Endodermal cell (in vitro differentiated cells): Measurements from ENCODE around the gene RAB37. TPM values are rescaled to one million over a fixed set of nuclear protein-coding genes. Genes with fewer than 3 reads are reported as not detected.

Source experiments
- DNase-seq: peaks from one replicate; pipeline ENCODE4 v3.0.0-alpha.2; 2017
- H3K27ac ChIP-seq: 2 replicates; pipeline ENCODE4 v1.5.1; 2013; ENCODE audit warnings: mild to moderate bottlenecking, low read depth, low read length, moderate library complexity
- H3K27me3 ChIP-seq: 2 replicates; pipeline ENCODE4 v1.6.1; 2013; ENCODE audit warnings: mild to moderate bottlenecking, low read length, moderate library complexity; ENCODE audit not compliant: insufficient read depth, control insufficient read depth, poor library complexity, severe bottlenecking
- H3K36me3 ChIP-seq: 2 replicates; pipeline ENCODE4 v1.7.0; 2013; ENCODE audit warnings: mild to moderate bottlenecking, low read length, moderate library complexity; ENCODE audit not compliant: control insufficient read depth, insufficient read depth
- H3K4me1 ChIP-seq: one replicate; pipeline ENCODE4 v1.7.0; 2013; ENCODE audit warnings: low read length; ENCODE audit not compliant: control insufficient read depth, insufficient read depth
- H3K4me3 ChIP-seq: 2 replicates; pipeline ENCODE4 v1.5.1; 2013; ENCODE audit warnings: mild to moderate bottlenecking, low read length, moderate library complexity
- H3K9ac ChIP-seq: 2 replicates; pipeline ENCODE4 v1.6.1; 2013; ENCODE audit warnings: mild to moderate bottlenecking, low read length, moderate library complexity; ENCODE audit not compliant: poor library complexity, severe bottlenecking; ENCODE audit errors: extremely low read depth
- H3K9me3 ChIP-seq: 2 replicates; pipeline ENCODE4 v1.6.1; 2013; ENCODE audit warnings: mild to moderate bottlenecking, low read length, moderate library complexity; ENCODE audit not compliant: control insufficient read depth
- H3K27ac Mint-ChIP-seq: 2 replicates; pipeline ENCODE4 v1.8.0; 2020; ENCODE audit warnings: mixed read lengths
- H3K27me3 Mint-ChIP-seq: 2 replicates; pipeline ENCODE4 v1.8.0; 2021; ENCODE audit warnings: mild to moderate bottlenecking, mixed read lengths; ENCODE audit not compliant: insufficient read depth
- H3K36me3 Mint-ChIP-seq: 2 replicates; pipeline ENCODE4 v1.8.0; 2020; ENCODE audit warnings: low read depth, mixed read lengths
- H3K4me1 Mint-ChIP-seq: 2 replicates; pipeline ENCODE4 v1.8.0; 2020; ENCODE audit warnings: mixed read lengths
- H3K4me3 Mint-ChIP-seq: 2 replicates; pipeline ENCODE4 v1.8.0; 2020; ENCODE audit warnings: mild to moderate bottlenecking, moderate library complexity, mixed read lengths
- H3K9me3 Mint-ChIP-seq: 2 replicates; pipeline ENCODE4 v1.8.0; 2020; ENCODE audit warnings: mild to moderate bottlenecking, mixed read lengths
- CTCF ChIP-seq: fragments of 200-600 bp; sonication (generic); conservative IDR thresholded peaks from 2 replicates; pipeline ENCODE4 v1.5.0; 2021; ENCODE audit warnings: antibody characterized with exemption, mild to moderate bottlenecking
- WGBS, 2 experiments: methylation state at CpG; one replicate each; pipeline versions ENCODE4 v1.1.5 to v1.1.7; 2013; ENCODE audit warnings: missing lambda C conversion rate in 2 of 2, mixed read lengths in 1 of 2; ENCODE audit not compliant: insufficient coverage in 1 of 2, insufficient read length in 1 of 2; 5-methylcytosine and 5-hydroxymethylcytosine counted together
- total RNA-seq, 2 donors: library from RNA; stranded (reverse); fragmentation: NEBNext Ultra II Directional in 1 of 2; extraction: Animal tissue kit (Norgen Biotek cat#: 25700) in 1 of 2; gene quantifications; 2 replicates in 1 of 2; 3 replicates in 1 of 2; pipeline ENCODE4 v1.2.1, GENCODE V29; 2021

Gene RAB37
- total RNA-seq, 2 donors from 2014 or later: 6.8 to 8.4 TPM

- Mint-ChIP-seq H3K4me1 (peaks cover 2% of the 10 kb centered on the region), H3K4me3 (no peak overlapping the region), H3K9me3 (no peaks in the 10 kb centered on the region), H3K36me3 (peaks cover 55% of the 10 kb centered on the region), H3K27me3 (no peaks in the 10 kb centered on the region), H3K27ac (no peak overlapping the region)
- H3K4me1 ChIP-seq: no peaks in the 10 kb centered on the region
- no peak for DNase-seq
- 96 to 100% methylated on average over 6 to 7 of the region's 7 CpGs for WGBS, 2 experiments
- peak overlapping the region; percentile 7 for H3K27ac ChIP-seq
- no peaks in the 10 kb centered on the region for H3K27me3 ChIP-seq
- H3K9me3 ChIP-seq: no peaks in the 10 kb centered on the region
- peaks cover 85% of the 10 kb centered on the region for H3K36me3 ChIP-seq
- H3K4me3 ChIP-seq: no peak overlapping the region
- no peak for TF ChIP-seq CTCF
- H3K9ac ChIP-seq: no peak overlapping the region
Measured at GRCh38 chr17:74768763-74769114, 31.7 kb downstream of the RAB37 start.

GRCh38 chr17:74769266-74769855 is 32.3 kb downstream of the RAB37 start:
- Mint-ChIP-seq H3K9me3 (no peaks in the 10 kb centered on the region), H3K4me1 (peaks cover 2% of the 10 kb centered on the region), H3K27me3 (no peaks in the 10 kb centered on the region), H3K27ac (no peak overlapping the region), H3K36me3 (peaks cover 59% of the 10 kb centered on the region), H3K4me3 (no peak overlapping the region)
- Histone ChIP-seq H3K27ac (peak overlapping the region; percentile 7), H3K4me1 (no peaks in the 10 kb centered on the region), H3K9me3 (no peaks in the 10 kb centered on the region), H3K4me3 (no peak overlapping the region), H3K9ac (no peak overlapping the region), H3K27me3 (no peaks in the 10 kb centered on the region), H3K36me3 (peaks cover 86% of the 10 kb centered on the region)
- no peak for DNase-seq
- WGBS, 2 experiments: 88 to 91% methylated on average over 5 to 6 of the region's 6 CpGs
- no peak for TF ChIP-seq CTCF

- Mint-ChIP-seq H3K9me3 (no peaks in the 10 kb centered on the region), H3K4me1 (peaks cover 2% of the 10 kb centered on the region), H3K36me3 (peaks cover 56% of the 10 kb centered on the region), H3K27me3 (no peaks in the 10 kb centered on the region), H3K27ac (peak overlapping the region; percentile 4), H3K4me3 (no peak overlapping the region)
- H3K9ac ChIP-seq: no peak overlapping the region
- H3K9me3 ChIP-seq: no peaks in the 10 kb centered on the region
- WGBS, 2 experiments: 88 to 96% methylated on average over 4 to 5 of the region's 5 CpGs
- no peak for TF ChIP-seq CTCF
- DNase-seq: no peak
- H3K4me1 ChIP-seq: no peaks in the 10 kb centered on the region
- no peak overlapping the region for H3K27ac ChIP-seq
- H3K36me3 ChIP-seq: peaks cover 80% of the 10 kb centered on the region
- no peaks in the 10 kb centered on the region for H3K27me3 ChIP-seq
- no peak overlapping the region for H3K4me3 ChIP-seq
Measured at GRCh38 chr17:74769856-74770497, 32.9 kb downstream of the RAB37 start.
